K562 (cell line): ENCODE measurements around the gene MRPL9. TPM values are rescaled to one million over a fixed set of nuclear protein-coding genes. Genes with fewer than 3 reads are reported as not detected.

Experiments used
- CBFA2T2 ChIP-seq: fragments of 450-650 bp; conservative IDR thresholded peaks from 2 replicates; pipeline ENCODE4 v1.6.1; 2017; ENCODE audit warnings: mild to moderate bottlenecking
- CHAMP1 ChIP-seq: fragments of 450-650 bp; IDR thresholded peaks from 2 replicates; pipeline ENCODE4 v1.6.1; 2016; ENCODE audit warnings: mild to moderate bottlenecking
- E2F8 ChIP-seq: fragments of 450-650 bp; IDR thresholded peaks from 2 replicates; pipeline ENCODE4 v1.7.1; 2018; ENCODE audit warnings: mild to moderate bottlenecking, low read depth; ENCODE audit not compliant: partially characterized antibody
- HNRNPUL1 ChIP-seq: fragments of 200-400 bp; formaldehyde crosslinking; IDR thresholded peaks from 2 replicates; pipeline ENCODE4 v1.6.1; 2017; ENCODE audit warnings: low read length
- KLF16 ChIP-seq: IDR thresholded peaks from 2 replicates; pipeline ENCODE4 v1.6.1; 2016; ENCODE audit warnings: antibody characterized with exemption
- PCBP1 ChIP-seq: fragments of 200-400 bp; formaldehyde crosslinking; IDR thresholded peaks from 2 replicates; pipeline ENCODE4 v1.6.1; 2018; ENCODE audit warnings: mild to moderate bottlenecking, low read depth, low read length; ENCODE audit not compliant: poor library complexity, severe bottlenecking
- TEAD1 ChIP-seq, 2 experiments: fragments of 450-650 bp in 1 of 2; sonication (generic) in 1 of 2; formaldehyde crosslinking; IDR thresholded peaks; 2 replicates each; pipeline versions ENCODE4 v1.4.0 to v1.8.0; 2020 to 2022; ENCODE audit warnings: mild to moderate bottlenecking in 2 of 2, missing genetic modification reagents in 1 of 2
- THAP12 ChIP-seq: fragments of 250-450 bp; sonication (Bioruptor Pico); IDR thresholded peaks from 2 replicates; pipeline ENCODE4 v1.9.0; 2021; ENCODE audit warnings: mild to moderate bottlenecking, inconsistent platforms
- THRB ChIP-seq: fragments of 450-650 bp; formaldehyde crosslinking; conservative IDR thresholded peaks from 2 replicates; pipeline ENCODE4 v1.4.0; 2022; ENCODE audit warnings: mild to moderate bottlenecking, missing genetic modification characterization
- ZNF24 ChIP-seq: fragments of 450-650 bp; IDR thresholded peaks from 2 replicates; pipeline ENCODE4 v1.6.1; 2016
- ZNF449 ChIP-seq: fragments of 250-450 bp; sonication (Bioruptor Pico); IDR thresholded peaks from 2 replicates; pipeline ENCODE4 v1.8.0; 2022; ENCODE audit warnings: moderate library complexity, mild to moderate bottlenecking, inconsistent platforms
- polyA plus RNA-seq, 8 experiments: library from polyadenylated mRNA; depleted of rRNA in 4 of 8; stranded (reverse) in 5 of 8; unstranded in 3 of 8; fragments of >200 nt; fragmentation: Nextera tagmentation in 2 of 8; fragmentation: Illumina TruSeq in 1 of 8; extraction: Ambion mirVana in 2 of 8; extraction: Trizol in 1 of 8; gene quantifications; 2 replicates each; pipeline versions ENCODE4 v1.2.1 to v1.2.3, GENCODE V29; 2011 to 2014; ENCODE audit warnings: inconsistent platforms in 1 of 8, missing spikeins in 1 of 8
- total RNA-seq, 7 experiments: library from RNA; depleted of rRNA in 6 of 7; stranded (reverse); fragments of >200 nt in 6 of 7; fragmentation: Illumina TruSeq in 2 of 7; extraction: Trizol in 2 of 7; gene quantifications; 2 replicates each; pipeline versions ENCODE4 v1.2.1 to v1.2.3, GENCODE V29; 2011 to 2021; ENCODE audit warnings: low replicate concordance in 1 of 7
- TF ChIP-seq, protein P1 (sequence below): fragments of 450-650 bp; formaldehyde crosslinking; IDR thresholded peaks from 2 replicates; pipeline ENCODE4 v1.4.0; 2022; ENCODE audit warnings: missing genetic modification characterization

MRPL9 gene
- total and polyA plus RNA-seq, 9 of the 15 experiments (the other 6 are each of a cell fraction or from before 2014, with no cell fraction given) = 38.0 to 162 (median 111) TPM

- TF ChIP-seq THAP12 (CRISPR knock-in tag) (no peak), PCBP1 (no peak), HNRNPUL1 (no peak), CHAMP1 (peak; percentile 92), KLF16 (no peak), E2F8 (peak; percentile 52), THRB (CRISPR knock-in tag) (0 out of 2 replicates have a peak, but pooled peaks have one; percentile 5), TEAD1 (CRISPR knock-in tag; IDR thresholded peaks at IDR 0.05) (no peak; a peak in 1 of 4 replicates), CBFA2T2 (peak; percentile 62), ZNF449 (CRISPR knock-in tag) (no peak), ZNF24 (no peak)
- TF ChIP-seq, protein P1, sequence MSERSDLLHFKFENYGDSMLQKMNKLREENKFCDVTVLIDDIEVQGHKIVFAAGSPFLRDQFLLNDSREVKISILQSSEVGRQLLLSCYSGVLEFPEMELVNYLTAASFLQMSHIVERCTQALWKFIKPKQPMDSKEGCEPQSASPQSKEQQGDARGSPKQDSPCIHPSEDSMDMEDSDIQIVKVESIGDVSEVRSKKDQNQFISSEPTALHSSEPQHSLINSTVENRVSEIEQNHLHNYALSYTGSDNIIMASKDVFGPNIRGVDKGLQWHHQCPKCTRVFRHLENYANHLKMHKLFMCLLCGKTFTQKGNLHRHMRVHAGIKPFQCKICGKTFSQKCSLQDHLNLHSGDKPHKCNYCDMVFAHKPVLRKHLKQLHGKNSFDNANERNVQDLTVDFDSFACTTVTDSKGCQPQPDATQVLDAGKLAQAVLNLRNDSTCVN (CRISPR knock-in tag) = no peak
Observed at GRCh38 chr1:151716771-151717631, 46.3 kb downstream of the MRPL9 start, which contains the start of gene CELF3 (continued).
